Dermis blood vessel endothelial cell (primary cell): ENCODE measurements around the gene BMPR1B. TPM values are rescaled to one million over a fixed set of nuclear protein-coding genes. Genes with fewer than 3 reads are reported as not detected.

ENCODE experiments used
- DNase-seq: peaks from one replicate; pipeline ENCODE4 v3.0.0; 2010
- total RNA-seq: library from RNA; depleted of rRNA; stranded (reverse); fragments of >200 nt; gene quantifications from 2 replicates; pipeline ENCODE4 v1.2.3, GENCODE V29; 2014

BMPR1B gene
- total RNA-seq, 1 donor from 2014 or later: 0.34 TPM

- no peak for DNase-seq
These were observed 210.7 kb downstream of the BMPR1B start for GRCh38 chr4:94968493-94968892.

- no peak for DNase-seq
These were observed 212.9 kb downstream of the BMPR1B start for GRCh38 chr4:94970650-94971049.

GRCh38 chr4:94974773-94975172 is 217.0 kb downstream of the BMPR1B start:
- no peak for DNase-seq

- no peak for DNase-seq
These were observed 218.7 kb downstream of the BMPR1B start for GRCh38 chr4:94976371-94977011.

GRCh38 chr4:94978904-94979303 is 221.1 kb downstream of the BMPR1B start:
- no peak for DNase-seq

- no peak for DNase-seq
These were observed 221.9 kb downstream of the BMPR1B start for GRCh38 chr4:94979621-94980020.

- DNase-seq: no peak
These were observed 238.1 kb downstream of the BMPR1B start for GRCh38 chr4:94995684-94996394.

GRCh38 chr4:95000076-95000648 is 242.4 kb downstream of the BMPR1B start:
- DNase-seq: no peak

GRCh38 chr4:95004912-95005311 is 247.2 kb downstream of the BMPR1B start:
- DNase-seq: no peak

GRCh38 chr4:95007998-95008397 is 250.2 kb downstream of the BMPR1B start:
- no peak for DNase-seq

GRCh38 chr4:95013236-95013635 is 255.5 kb downstream of the BMPR1B start:
- DNase-seq: no peak

GRCh38 chr4:95014068-95014467 is 256.3 kb downstream of the BMPR1B start:
- no peak for DNase-seq

GRCh38 chr4:95017305-95018064 is 259.7 kb downstream of the BMPR1B start:
- DNase-seq: no peak

- no peak for DNase-seq
These were observed 261.0 kb downstream of the BMPR1B start for GRCh38 chr4:95018785-95019184.

- no peak for DNase-seq
These were observed 262.8 kb downstream of the BMPR1B start for GRCh38 chr4:95020521-95020920.

- no peak for DNase-seq
These were observed 263.3 kb downstream of the BMPR1B start for GRCh38 chr4:95021099-95021498.

- DNase-seq: no peak
These were observed 265.4 kb downstream of the BMPR1B start for GRCh38 chr4:95023110-95023509.

GRCh38 chr4:95027905-95028618 is 270.3 kb downstream of the BMPR1B start:
- DNase-seq: no peak

- DNase-seq: no peak
These were observed 281.0 kb downstream of the BMPR1B start for GRCh38 chr4:95038791-95039190.

GRCh38 chr4:95044324-95044837 is 286.6 kb downstream of the BMPR1B start:
- no peak for DNase-seq

GRCh38 chr4:95045429-95045828 is 287.7 kb downstream of the BMPR1B start:
- no peak for DNase-seq

- DNase-seq: no peak
These were observed 290.5 kb downstream of the BMPR1B start for GRCh38 chr4:95048296-95048695.
